Smooth muscle cell (in vitro differentiated cells): ENCODE results near the gene C1orf105. TPM values are rescaled to one million over a fixed set of nuclear protein-coding genes. Genes with fewer than 3 reads are reported as not detected.

ENCODE experiments used
- DNase-seq: peaks from one replicate; lab custom pipeline; 2025; ENCODE audit not compliant: unreplicated experiment; lab: John Stamatoyannopoulos, UW
- H2AFZ ChIP-seq: fragments of 200-600 bp; sonication (generic); 2 replicates; pipeline ENCODE4 v1.6.0; 2016; ENCODE audit warnings: antibody characterized with exemption, low read depth, mild to moderate bottlenecking
- H3F3A ChIP-seq: fragments of 200-600 bp; sonication (generic); 2 replicates; pipeline ENCODE4 v1.6.0; 2017; ENCODE audit warnings: antibody characterized with exemption, low read depth
- H3K27ac ChIP-seq: fragments of 200-600 bp; sonication (generic); 2 replicates; pipeline ENCODE4 v1.5.1; 2016; ENCODE audit warnings: low read depth, mild to moderate bottlenecking
- H3K27me3 ChIP-seq: fragments of 200-600 bp; sonication (generic); 2 replicates; pipeline ENCODE4 v1.6.1; 2016; ENCODE audit warnings: low read depth, mild to moderate bottlenecking
- H3K36me3 ChIP-seq: fragments of 200-600 bp; sonication (generic); 2 replicates; pipeline ENCODE4 v1.5.1; 2016; ENCODE audit warnings: low read depth
- H3K4me1 ChIP-seq: fragments of 200-600 bp; sonication (generic); 2 replicates; pipeline ENCODE4 v1.5.1; 2016; ENCODE audit warnings: low read depth
- H3K4me2 ChIP-seq: fragments of 200-600 bp; sonication (generic); 2 replicates; pipeline ENCODE4 v1.6.0; 2016; ENCODE audit warnings: mild to moderate bottlenecking
- H3K4me3 ChIP-seq: fragments of 200-600 bp; sonication (generic); 2 replicates; pipeline ENCODE4 v1.5.1; 2016; ENCODE audit warnings: mild to moderate bottlenecking
- H3K79me2 ChIP-seq: fragments of 200-600 bp; sonication (generic); 2 replicates; pipeline ENCODE4 v1.6.0; 2016; ENCODE audit warnings: low read depth, mild to moderate bottlenecking
- H3K9ac ChIP-seq: fragments of 200-600 bp; sonication (generic); 2 replicates; pipeline ENCODE4 v1.6.0; 2016; ENCODE audit warnings: low read depth
- H3K9me3 ChIP-seq: fragments of 200-600 bp; sonication (generic); replicated peaks from 2 replicates; pipeline ENCODE4 v1.5.1; 2016; ENCODE audit warnings: low read depth
- H4K20me1 ChIP-seq: fragments of 200-600 bp; sonication (generic); 2 replicates; pipeline ENCODE4 v1.6.0; 2016; ENCODE audit warnings: low read depth
- WGBS: methylation state at CpG from one replicate; pipeline ENCODE4 v1.1.7; 2016; ENCODE audit warnings: low lambda C conversion rate; 5-methylcytosine and 5-hydroxymethylcytosine counted together
- polyA plus RNA-seq: library from polyadenylated mRNA; unstranded; fragments of >200 nt; fragmentation: Nextera tagmentation; extraction: Ambion mirVana; gene quantifications from 2 replicates; pipeline ENCODE4 v1.2.1, GENCODE V29; 2016
- total RNA-seq: library from RNA; depleted of rRNA; stranded (reverse); fragments of >200 nt; gene quantifications from 2 replicates; pipeline ENCODE4 v1.2.3, GENCODE V29; 2014
- TF ChIP-seq, protein P1 (sequence below): fragments of 200-600 bp; sonication (generic); IDR thresholded peaks from 2 replicates; pipeline ENCODE4 v1.5.1; 2017; ENCODE audit warnings: borderline replicate concordance, mild to moderate bottlenecking, antibody characterized with exemption; ENCODE audit not compliant: insufficient read depth, poor library complexity, severe bottlenecking

The C1orf105 gene
- total and polyA plus RNA-seq, 2 experiments from 2014 or later = not detected

DNA sequence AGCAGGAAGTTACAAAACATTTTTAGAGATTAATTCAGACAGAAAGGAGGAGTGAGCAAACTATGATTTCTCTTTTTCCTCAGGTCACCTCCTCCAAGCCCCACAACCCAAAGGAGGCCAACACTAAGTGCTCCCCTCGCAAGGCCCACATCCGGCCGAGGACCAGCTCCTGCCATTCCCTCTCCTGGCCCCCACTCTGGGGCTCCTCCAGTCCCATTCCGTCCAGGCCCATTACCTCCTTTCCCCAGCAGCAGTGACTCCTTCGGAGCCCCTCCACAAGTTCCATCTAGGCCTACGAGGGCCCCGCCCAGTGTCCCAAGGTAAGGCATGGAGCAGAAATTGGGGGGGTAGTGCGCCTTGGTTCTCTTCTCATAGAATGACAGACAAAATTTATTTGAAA lies 32.0 kb upstream of the C1orf105 start:
- Histone ChIP-seq H3K4me2 (no peak overlapping the region), H3K4me3 (no peak overlapping the region), H3K27me3 (no peaks in the 10 kb centered on the region), H3K4me1 (peaks cover 29% of the 10 kb centered on the region), H3K36me3 (no peaks in the 10 kb centered on the region), H4K20me1 (no peaks in the 10 kb centered on the region), H3K9me3 (no peaks in the 10 kb centered on the region), H3K27ac (no peak overlapping the region), H3F3A (peaks cover 15% of the 10 kb centered on the region), H3K79me2 (no peaks in the 10 kb centered on the region), H2AFZ (no peak overlapping the region), H3K9ac (no peak overlapping the region)
- DNase-seq = no peak
- WGBS = 97% methylated on average over 8 of the region's 8 CpGs
- TF ChIP-seq, protein P1, sequence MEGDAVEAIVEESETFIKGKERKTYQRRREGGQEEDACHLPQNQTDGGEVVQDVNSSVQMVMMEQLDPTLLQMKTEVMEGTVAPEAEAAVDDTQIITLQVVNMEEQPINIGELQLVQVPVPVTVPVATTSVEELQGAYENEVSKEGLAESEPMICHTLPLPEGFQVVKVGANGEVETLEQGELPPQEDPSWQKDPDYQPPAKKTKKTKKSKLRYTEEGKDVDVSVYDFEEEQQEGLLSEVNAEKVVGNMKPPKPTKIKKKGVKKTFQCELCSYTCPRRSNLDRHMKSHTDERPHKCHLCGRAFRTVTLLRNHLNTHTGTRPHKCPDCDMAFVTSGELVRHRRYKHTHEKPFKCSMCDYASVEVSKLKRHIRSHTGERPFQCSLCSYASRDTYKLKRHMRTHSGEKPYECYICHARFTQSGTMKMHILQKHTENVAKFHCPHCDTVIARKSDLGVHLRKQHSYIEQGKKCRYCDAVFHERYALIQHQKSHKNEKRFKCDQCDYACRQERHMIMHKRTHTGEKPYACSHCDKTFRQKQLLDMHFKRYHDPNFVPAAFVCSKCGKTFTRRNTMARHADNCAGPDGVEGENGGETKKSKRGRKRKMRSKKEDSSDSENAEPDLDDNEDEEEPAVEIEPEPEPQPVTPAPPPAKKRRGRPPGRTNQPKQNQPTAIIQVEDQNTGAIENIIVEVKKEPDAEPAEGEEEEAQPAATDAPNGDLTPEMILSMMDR = no peak

DNA sequence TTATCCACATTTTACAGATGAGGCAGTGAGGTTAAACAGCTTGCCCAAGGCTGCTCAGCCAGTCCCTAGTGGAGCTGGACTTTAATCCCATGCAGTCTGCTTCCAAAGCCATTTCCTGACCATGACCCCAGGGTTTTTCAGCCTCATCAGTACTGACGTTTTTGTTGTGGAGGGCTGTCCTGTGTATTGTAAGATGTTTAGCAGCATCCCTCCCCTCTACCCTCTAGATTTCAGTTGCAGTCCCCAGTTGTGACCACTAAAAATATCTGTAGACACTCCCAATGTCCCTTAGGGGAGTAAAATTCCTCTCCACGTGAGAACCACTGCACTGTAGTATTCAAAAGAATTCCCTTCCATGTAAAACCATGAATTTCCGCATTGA lies 30.2 kb upstream of the C1orf105 start:
- H3F3A ChIP-seq = peaks cover 6% of the 10 kb centered on the region
- H3K4me3 ChIP-seq = no peak overlapping the region
- DNase-seq = no peak
- H2AFZ ChIP-seq = peak overlapping the region; percentile 75
- H3K9ac ChIP-seq = peak overlapping the region; percentile 33
- H3K79me2 ChIP-seq = no peaks in the 10 kb centered on the region
- H4K20me1 ChIP-seq = no peaks in the 10 kb centered on the region
- peaks cover 29% of the 10 kb centered on the region for H3K4me1 ChIP-seq
- peak overlapping the region; percentile 76 for H3K4me2 ChIP-seq
- WGBS = 3% methylated on average over 3 of the region's 3 CpGs
- no peaks in the 10 kb centered on the region for H3K36me3 ChIP-seq
- H3K27ac ChIP-seq = peak overlapping the region; percentile 92
- no peaks in the 10 kb centered on the region for H3K27me3 ChIP-seq
- H3K9me3 ChIP-seq = no peaks in the 10 kb centered on the region
- TF ChIP-seq, protein P1 = no peak

DNA sequence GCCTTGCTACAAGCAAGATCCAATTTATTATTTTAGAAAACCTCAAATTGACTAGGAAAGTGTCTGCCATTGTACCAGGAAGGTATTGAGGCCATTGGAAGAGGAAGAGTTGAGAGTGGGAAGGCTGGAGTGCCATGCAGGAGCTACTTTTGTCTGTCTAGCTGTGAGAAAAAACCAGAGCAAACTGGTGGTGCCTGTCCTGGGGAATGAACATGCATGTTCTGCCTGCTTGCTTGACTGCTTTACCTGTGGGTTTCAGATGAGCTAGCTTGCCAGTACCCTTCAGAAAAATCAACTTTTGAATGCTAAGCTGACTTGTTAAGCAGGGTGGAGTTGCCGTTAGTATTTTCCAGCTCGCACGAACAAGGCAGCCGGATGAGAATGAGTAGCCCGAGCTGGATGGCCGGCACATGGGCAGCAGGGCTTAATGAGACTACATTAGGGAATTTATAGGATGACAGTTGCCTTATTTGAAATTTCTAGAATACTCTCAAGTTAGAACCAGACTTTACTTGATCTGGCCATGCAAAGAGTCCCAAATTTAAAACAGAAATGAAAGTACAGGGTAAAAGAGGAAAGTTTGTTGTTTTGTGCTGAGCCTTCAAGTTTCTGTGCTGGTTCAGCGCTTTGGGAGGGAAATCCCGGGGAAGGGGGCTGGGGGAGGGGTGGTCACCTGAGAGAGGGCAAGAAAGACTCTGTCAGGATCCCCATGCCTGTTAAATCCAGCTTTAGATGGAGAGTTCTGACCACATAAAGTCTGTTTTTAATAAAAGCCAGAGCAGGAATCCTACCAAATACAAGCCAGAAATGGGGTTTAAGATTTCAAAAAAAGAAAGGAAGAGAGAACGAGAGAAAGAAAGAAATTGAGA lies 29.6 kb upstream of the C1orf105 start:
- H3K4me3 ChIP-seq = peak overlapping the region; percentile 19
- H3F3A ChIP-seq = peaks cover 5% of the 10 kb centered on the region
- no peaks in the 10 kb centered on the region for H3K9me3 ChIP-seq
- no peaks in the 10 kb centered on the region for H3K79me2 ChIP-seq
- H3K4me2 ChIP-seq = peak overlapping the region; percentile 76
- H3K27ac ChIP-seq = peak overlapping the region; percentile 92
- DNase-seq = no peak
- no peaks in the 10 kb centered on the region for H3K36me3 ChIP-seq
- H4K20me1 ChIP-seq = no peaks in the 10 kb centered on the region
- peak overlapping the region; percentile 75 for H2AFZ ChIP-seq
- TF ChIP-seq, protein P1 = no peak
- H3K27me3 ChIP-seq = no peaks in the 10 kb centered on the region
- peak overlapping the region; percentile 33 for H3K9ac ChIP-seq
- peaks cover 29% of the 10 kb centered on the region for H3K4me1 ChIP-seq
- WGBS = 13% methylated on average over 9 of the region's 9 CpGs

DNA sequence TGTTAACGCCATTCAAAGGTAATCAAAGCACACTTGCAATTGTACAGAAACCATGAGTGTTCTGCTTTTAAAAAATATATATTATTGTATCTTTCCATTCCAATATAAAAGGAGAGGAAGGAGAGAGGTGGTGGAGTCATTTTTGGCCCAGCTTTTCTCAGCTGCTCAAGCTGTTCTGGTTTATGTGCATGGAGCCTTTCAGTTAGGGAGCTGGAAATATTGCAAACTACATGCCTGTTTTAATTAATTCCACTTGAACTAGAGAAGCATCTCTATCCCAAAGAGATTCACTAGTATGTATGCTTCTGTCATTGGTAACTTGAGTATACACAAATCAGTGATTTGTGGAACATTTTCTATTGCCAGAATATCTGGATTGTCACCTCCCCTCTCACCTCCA lies 28.5 kb upstream of the C1orf105 start:
- Histone ChIP-seq H3K27ac (peak overlapping the region; percentile 92), H3K4me2 (peak overlapping the region; percentile 76), H3K4me1 (peaks cover 34% of the 10 kb centered on the region), H3K9me3 (no peaks in the 10 kb centered on the region), H3K27me3 (no peaks in the 10 kb centered on the region), H3K36me3 (no peaks in the 10 kb centered on the region), H3K9ac (peak overlapping the region; percentile 31), H3F3A (peaks cover 9% of the 10 kb centered on the region), H4K20me1 (no peaks in the 10 kb centered on the region), H3K79me2 (peaks cover 3% of the 10 kb centered on the region), H3K4me3 (no peak overlapping the region), H2AFZ (no peak overlapping the region)
- whole genome bisulfite sequencing = 83% methylated on average over 1 of the region's 1 CpG
- TF ChIP-seq, protein P1 = no peak
- no peak for DNase-seq
